ENCODE data around the gene KLK1.

Gene KLK1

DNA sequence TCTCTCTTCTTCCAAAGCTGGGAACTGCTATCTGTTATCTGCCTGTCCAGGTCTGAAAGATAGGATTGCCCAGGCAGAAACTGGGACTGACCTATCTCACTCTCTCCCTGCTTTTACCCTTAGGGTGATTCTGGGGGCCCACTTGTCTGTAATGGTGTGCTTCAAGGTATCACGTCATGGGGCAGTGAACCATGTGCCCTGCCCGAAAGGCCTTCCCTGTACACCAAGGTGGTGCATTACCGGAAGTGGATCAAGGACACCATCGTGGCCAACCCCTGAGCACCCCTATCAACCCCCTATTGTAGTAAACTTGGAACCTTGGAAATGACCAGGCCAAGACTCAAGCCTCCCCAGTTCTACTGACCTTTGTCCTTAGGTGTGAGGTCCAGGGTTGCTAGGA lies 36.3 kb upstream of the KLK1 start:
- TF ChIP-seq CTCF (IDR thresholded peaks at IDR 0.05; ENCODE audit: borderline replicate concordance, control extremely low read depth, extremely low read depth, insufficient read depth, missing control alignments) = no peak
- DNase-seq (ENCODE audit: low spot score) = no peak
- in situ Hi-C loops (cut with MboI; ENCODE audit: low sequenced_read_pairs, unreplicated experiment) = no loop called here

- no peak for DNase-seq (ENCODE audit: low spot score)
- no peak for TF ChIP-seq CTCF (IDR thresholded peaks at IDR 0.05; ENCODE audit: borderline replicate concordance, control extremely low read depth, extremely low read depth, insufficient read depth, missing control alignments)
- in situ Hi-C loops (cut with MboI; ENCODE audit: low sequenced_read_pairs, unreplicated experiment) = no loop called here
Measured at GRCh38 chr19:50858886-50859285, 35.3 kb upstream of the KLK1 start.

GRCh38 chr19:50857366-50857765 lies 33.8 kb upstream of the KLK1 start:
- in situ Hi-C loops (cut with MboI; ENCODE audit: low sequenced_read_pairs, unreplicated experiment) = no loop called here
- no peak for TF ChIP-seq CTCF (IDR thresholded peaks at IDR 0.05; ENCODE audit: borderline replicate concordance, control extremely low read depth, extremely low read depth, insufficient read depth, missing control alignments)
- no peak for DNase-seq (ENCODE audit: low spot score)

DNA sequence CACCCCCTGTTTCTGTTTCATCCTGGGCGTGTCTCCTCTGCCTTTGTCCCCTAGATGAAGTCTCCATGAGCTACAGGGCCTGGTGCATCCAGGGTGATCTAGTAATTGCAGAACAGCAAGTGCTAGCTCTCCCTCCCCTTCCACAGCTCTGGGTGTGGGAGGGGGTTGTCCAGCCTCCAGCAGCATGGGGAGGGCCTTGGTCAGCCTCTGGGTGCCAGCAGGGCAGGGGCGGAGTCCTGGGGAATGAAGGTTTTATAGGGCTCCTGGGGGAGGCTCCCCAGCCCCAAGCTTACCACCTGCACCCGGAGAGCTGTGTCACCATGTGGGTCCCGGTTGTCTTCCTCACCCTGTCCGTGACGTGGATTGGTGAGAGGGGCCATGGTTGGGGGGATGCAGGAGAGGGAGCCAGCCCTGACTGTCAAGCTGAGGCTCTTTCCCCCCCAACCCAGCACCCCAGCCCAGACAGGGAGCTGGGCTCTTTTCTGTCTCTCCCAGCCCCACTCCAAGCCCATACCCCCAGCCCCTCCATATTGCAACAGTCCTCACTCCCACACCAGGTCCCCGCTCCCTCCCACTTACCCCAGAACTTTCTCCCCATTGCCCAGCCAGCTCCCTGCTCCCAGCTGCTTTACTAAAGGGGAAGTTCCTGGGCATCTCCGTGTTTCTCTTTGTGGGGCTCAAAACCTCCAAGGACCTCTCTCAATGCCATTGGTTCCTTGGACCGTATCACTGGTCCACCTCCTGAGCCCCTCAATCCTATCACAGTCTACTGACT lies 31.2 kb upstream of the KLK1 start, which contains the start of gene KLK3:
TSS of gene KLK3 (plus strand) at position 280 of the 775 bp plus-strand sequence. CDS start at position 321, 41 bp downstream.
- in situ Hi-C loops (cut with MboI; ENCODE audit: low sequenced_read_pairs, unreplicated experiment) = no loop called here
- TF ChIP-seq CTCF (IDR thresholded peaks at IDR 0.05; ENCODE audit: borderline replicate concordance, control extremely low read depth, extremely low read depth, insufficient read depth, missing control alignments) = no peak
- DNase-seq (ENCODE audit: low spot score) = no peak

DNA sequence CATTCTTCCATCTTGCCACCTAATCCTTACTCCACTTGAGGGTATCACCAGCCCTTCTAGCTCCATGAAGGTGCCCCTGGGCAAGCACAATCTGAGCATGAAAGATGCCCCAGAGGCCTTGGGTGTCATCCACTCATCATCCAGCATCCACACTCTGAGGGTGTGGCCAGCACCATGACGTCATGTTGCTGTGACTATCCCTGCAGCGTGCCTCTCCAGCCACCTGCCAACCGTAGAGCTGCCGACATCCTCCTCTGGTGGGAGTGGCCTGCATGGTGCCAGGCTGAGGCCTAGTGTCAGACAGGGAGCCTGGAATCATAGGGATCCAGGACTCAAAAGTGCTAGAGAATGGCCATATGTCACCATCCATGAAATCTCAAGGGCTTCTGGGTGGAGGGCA lies 28.0 kb upstream of the KLK1 start:
- no peak for TF ChIP-seq CTCF (IDR thresholded peaks at IDR 0.05; ENCODE audit: borderline replicate concordance, control extremely low read depth, extremely low read depth, insufficient read depth, missing control alignments)
- DNase-seq (ENCODE audit: low spot score) = no peak
- in situ Hi-C loops (cut with MboI; ENCODE audit: low sequenced_read_pairs, unreplicated experiment) = no loop called here

- in situ Hi-C loops (cut with MboI; ENCODE audit: low sequenced_read_pairs, unreplicated experiment) = no loop called here
- TF ChIP-seq CTCF (IDR thresholded peaks at IDR 0.05; ENCODE audit: borderline replicate concordance, control extremely low read depth, extremely low read depth, insufficient read depth, missing control alignments) = no peak
- DNase-seq (ENCODE audit: low spot score) = no peak
Measured at GRCh38 chr19:50850738-50851137, 27.2 kb upstream of the KLK1 start.
